Endothelial cell of umbilical vein (primary cell): Measurements from ENCODE around the gene CFP. TPM values are rescaled to one million over a fixed set of nuclear protein-coding genes. Genes with fewer than 3 reads are reported as not detected.

Experiments used
- BruUV-seq: library from RNA; stranded (reverse); fragments of 400-500 nt; replicated peaks from 2 replicates; lab custom pipeline; 2021; lab: Mats Ljungman, UMichigan
- CTCF ChIA-PET: fragments of 300-600, 350-600 bp; sonication (Branson Sonifier 250); formaldehyde crosslinking; loops from one replicate; lab custom pipeline; 2021; ENCODE audit warnings: antibody characterized with exemption, inconsistent platforms; lab: Charles Lee
- POLR2A ChIA-PET: fragments of 300-600, 350-600 bp; sonication (Branson Sonifier 250); formaldehyde crosslinking; loops from one replicate; lab custom pipeline; 2021; ENCODE audit warnings: antibody characterized with exemption, inconsistent platforms; lab: Charles Lee
- DNase-seq: peaks from one replicate; pipeline ENCODE4 v3.0.0-alpha.2; 2011; ENCODE audit warnings: low read depth, low spot score
- FAIRE-seq: peaks from 2 replicates; lab custom pipeline; 2011; peaks lifted over from hg19 to GRCh38; lab: Jason Lieb, UNC
- H2AFZ ChIP-seq: 2 replicates; pipeline ENCODE4 v1.6.0; 2012; ENCODE audit warnings: low read depth, low read length, control low read depth, inconsistent platforms
- H3K27ac ChIP-seq: 2 replicates; pipeline ENCODE4 v1.5.1; 2011; ENCODE audit warnings: low read depth, mild to moderate bottlenecking, control low read depth, low read length, moderate library complexity; ENCODE audit not compliant: insufficient read depth
- H3K27me3 ChIP-seq, 2 experiments: 2 replicates each; pipeline versions ENCODE4 v1.6.0 to v1.6.1; 2011; ENCODE audit warnings: low read length in 2 of 2, mixed read lengths in 1 of 2; ENCODE audit not compliant: control insufficient read depth in 2 of 2, insufficient read depth in 2 of 2
- H3K36me3 ChIP-seq, 2 experiments: 2 replicates in 1 of 2; 3 replicates in 1 of 2; pipeline ENCODE4 v1.5.1; 2011; ENCODE audit warnings: low read length in 2 of 2, mild to moderate bottlenecking in 1 of 2, moderate library complexity in 1 of 2; ENCODE audit not compliant: control insufficient read depth in 2 of 2, insufficient read depth in 2 of 2; ENCODE audit errors: extremely low read depth in 1 of 2
- H3K4me1 ChIP-seq: 3 replicates; pipeline ENCODE4 v1.5.1; 2011; ENCODE audit warnings: mild to moderate bottlenecking, low read length; ENCODE audit not compliant: control insufficient read depth, insufficient read depth; ENCODE audit errors: extremely low read depth
- H3K4me2 ChIP-seq: 2 replicates; pipeline ENCODE4 v1.6.1; 2011; ENCODE audit warnings: low read length, control low read depth, mixed read lengths; ENCODE audit not compliant: insufficient read depth
- H3K4me3 ChIP-seq, 3 experiments: fragments of 200-600 bp in 1 of 3; sonication (generic), shearing (Covaris generic) in 1 of 3; replicated peaks in 1 of 3; 2 replicates each; pipeline ENCODE4 v1.5.1; 2011 to 2016; ENCODE audit warnings: control low read depth in 3 of 3, low read length in 3 of 3, mild to moderate bottlenecking in 2 of 3, inconsistent platforms in 1 of 3, low read depth in 1 of 3, moderate library complexity in 1 of 3; ENCODE audit not compliant: insufficient read depth in 1 of 3
- H3K79me2 ChIP-seq: 2 replicates; pipeline ENCODE4 v1.6.0; 2012; ENCODE audit warnings: low read length, inconsistent platforms; ENCODE audit not compliant: control insufficient read depth, insufficient read depth
- H3K9ac ChIP-seq: replicated peaks from 2 replicates; pipeline ENCODE3; 2011; ENCODE audit warnings: low read length, control low read depth; ENCODE audit not compliant: insufficient read depth; ENCODE audit errors: extremely low read depth
- H3K9me1 ChIP-seq: replicated peaks from 3 replicates; pipeline ENCODE4 v1.6.0; 2011; ENCODE audit warnings: mild to moderate bottlenecking, low read length; ENCODE audit not compliant: control insufficient read depth, insufficient read depth; ENCODE audit errors: extremely low read depth
- H3K9me3 ChIP-seq: replicated peaks from 2 replicates; pipeline ENCODE4 v1.5.1; 2012; ENCODE audit warnings: low read length, inconsistent platforms; ENCODE audit not compliant: control insufficient read depth, insufficient read depth
- H4K20me1 ChIP-seq: replicated peaks from 2 replicates; pipeline ENCODE3; 2011; ENCODE audit warnings: mild to moderate bottlenecking, low read length; ENCODE audit not compliant: control insufficient read depth, insufficient read depth; ENCODE audit errors: extremely low read depth
- CTCF ChIP-seq, 2 donors: IDR thresholded peaks; 1 replicate in 1 of 2; 2 replicates in 1 of 2; pipeline ENCODE4 v1.5.1; 2011; ENCODE audit warnings: low read length in 2 of 2, mild to moderate bottlenecking in 2 of 2, moderate library complexity in 2 of 2, control low read depth in 1 of 2, inconsistent platforms in 1 of 2, low read depth in 1 of 2; ENCODE audit not compliant: insufficient read depth in 1 of 2; ENCODE audit errors: extremely low read depth in 1 of 2
- EZH2 ChIP-seq: IDR thresholded peaks from 2 replicates; pipeline ENCODE4 v1.6.1; 2012; ENCODE audit warnings: borderline replicate concordance, low read depth, mild to moderate bottlenecking, moderate library complexity, low read length, inconsistent platforms; ENCODE audit not compliant: severe bottlenecking
- FOS ChIP-seq: IDR thresholded peaks from 2 replicates; pipeline ENCODE4 v1.6.1; 2011; ENCODE audit warnings: mild to moderate bottlenecking, low read length, moderate library complexity, borderline replicate concordance; ENCODE audit not compliant: insufficient read depth
- GATA2 ChIP-seq: IDR thresholded peaks from 2 replicates; pipeline ENCODE4 v1.7.0; 2011; ENCODE audit warnings: low read depth, mild to moderate bottlenecking, moderate library complexity, mixed read lengths, low read length; ENCODE audit not compliant: insufficient read length, insufficient read depth
- JUN ChIP-seq: IDR thresholded peaks from 2 replicates; pipeline ENCODE4 v1.6.1; 2011; ENCODE audit warnings: borderline replicate concordance, low read depth; ENCODE audit not compliant: insufficient read length, insufficient read depth
- MAX ChIP-seq: IDR thresholded peaks from 2 replicates; pipeline ENCODE4 v1.6.1; 2011; ENCODE audit not compliant: insufficient read depth, insufficient read length
- MYC ChIP-seq: IDR thresholded peaks from one replicate; pipeline ENCODE4 v1.6.1; 2011; ENCODE audit warnings: mild to moderate bottlenecking, low read depth, low read length
- POLR2A ChIP-seq: IDR thresholded peaks from 2 replicates; pipeline ENCODE4 v1.6.1; 2012; ENCODE audit warnings: low read depth, mild to moderate bottlenecking, control low read depth, low read length
- POLR2AphosphoS5 ChIP-seq: IDR thresholded peaks from 2 replicates; pipeline ENCODE4 v1.6.1; 2012; ENCODE audit warnings: low read depth, mild to moderate bottlenecking, control low read depth, low read length, moderate library complexity; ENCODE audit not compliant: insufficient read depth
- dilution Hi-C: fragments of 300-500 bp; cut with MboI; formaldehyde crosslinking; loops from one replicate; pipeline ENCODE4 v1.15.0; 2019; ENCODE audit warnings: low sequenced_read_pairs; ENCODE audit not compliant: extremely low pct_ligation_motif_present
- intact Hi-C: fragments of 100-400 bp; cut with micrococcal nuclease; formaldehyde crosslinking; loops from one replicate; pipeline ENCODE4 v1.10.0; 2022
- polyA plus RNA-seq, 4 experiments: library from polyadenylated mRNA; depleted of rRNA in 3 of 4; stranded (reverse) in 3 of 4; unstranded in 1 of 4; fragments of >200 nt; gene quantifications; 2 replicates each; pipeline versions ENCODE4 v1.2.1 to v1.2.3, GENCODE V29; 2011 to 2012; ENCODE audit warnings: missing spikeins in 1 of 4
- total RNA-seq: library from RNA; stranded (reverse); gene quantifications from 2 replicates; pipeline ENCODE4 v1.2.3, GENCODE V29; 2021

CFP gene
- total and polyA plus RNA-seq, 2 donors (not counting 3 experiments of a cell fraction or from before 2014, with no cell fraction given) = 0.69 to 1.00 TPM

- intact Hi-C loops (no loop called here), dilution Hi-C loops (no loop called here)
- DNase-seq (no peak), FAIRE-seq (no peak)
- H2AFZ ChIP-seq = no peak overlapping the region
- no peak overlapping the region for H3K9ac ChIP-seq
- no peaks in the 10 kb centered on the region for H3K9me3 ChIP-seq
- no peak overlapping the region for H3K4me2 ChIP-seq
- no peaks in the 10 kb centered on the region for H4K20me1 ChIP-seq
- no peak overlapping the region for H3K27ac ChIP-seq
- H3K4me3 ChIP-seq = no peak overlapping the region
- ChIA-PET CTCF (interaction anchor here (2.0 kb wide), 1 partner anchor 10 kb away, joined by 4 read pairs; no protein-coding TSS in a partner anchor), POLR2A (interaction anchor here (0.6 kb wide), 1 partner anchor 144 kb away, joined by 6 read pairs; no protein-coding TSS in a partner anchor)
- peaks cover 3% of the 10 kb centered on the region for H3K79me2 ChIP-seq
- BruUV-seq = no TSS peak
- H3K36me3 ChIP-seq = no peaks in the 10 kb centered on the region
- H3K4me1 ChIP-seq = peaks cover 15% of the 10 kb centered on the region
- no peaks in the 10 kb centered on the region for H3K27me3 ChIP-seq
- H3K9me1 ChIP-seq = no peaks in the 10 kb centered on the region
- TF ChIP-seq MYC (no peak), POLR2AphosphoS5 (no peak), CTCF (IDR thresholded peaks at IDR 0.05; ENCODE audit: extremely low read depth in 1 of 2, insufficient read depth in 1 of 2, low read depth in 1 of 2, low read length in 2 of 2) (no peak), MAX (no peak), JUN (no peak), EZH2 (no peak), FOS (no peak), GATA2 (no peak), POLR2A (no peak)
These were observed 51.0 kb downstream of the CFP start for GRCh38 chrX:47578692-47579091.
